ENCODE results near the gene SPO11.

SPO11 gene

GRCh38 chr20:57384953-57385761, 55.6 kb downstream of the SPO11 start:
- no peaks in the 10 kb centered on the region for H3K27me3 ChIP-seq (ENCODE audit: insufficient read depth, low read length)
- no peak overlapping the region for H2AFZ ChIP-seq (ENCODE audit: low read length, unreplicated experiment)
- no peaks in the 10 kb centered on the region for H3K4me1 ChIP-seq (ENCODE audit: control insufficient read depth, insufficient read depth, low read length, unreplicated experiment)
- H3K4me3 ChIP-seq (ENCODE audit: low read depth, low read length) = no peak overlapping the region
- H3K27ac ChIP-seq (ENCODE audit: low read depth, low read length) = no peak overlapping the region
- no peaks in the 10 kb centered on the region for H3K36me3 ChIP-seq (ENCODE audit: insufficient read depth, low read length)
- no peaks in the 10 kb centered on the region for H3K79me2 ChIP-seq (ENCODE audit: control insufficient read depth, insufficient read depth, low read length, unreplicated experiment)

- no peak overlapping the region for H3K4me3 ChIP-seq (ENCODE audit: low read depth, low read length)
- no peaks in the 10 kb centered on the region for H3K27me3 ChIP-seq (ENCODE audit: insufficient read depth, low read length)
- no peaks in the 10 kb centered on the region for H3K36me3 ChIP-seq (ENCODE audit: insufficient read depth, low read length)
- no peaks in the 10 kb centered on the region for H3K79me2 ChIP-seq (ENCODE audit: control insufficient read depth, insufficient read depth, low read length, unreplicated experiment)
- no peak overlapping the region for H2AFZ ChIP-seq (ENCODE audit: low read length, unreplicated experiment)
- no peak overlapping the region for H3K27ac ChIP-seq (ENCODE audit: low read depth, low read length)
- H3K4me1 ChIP-seq (ENCODE audit: control insufficient read depth, insufficient read depth, low read length, unreplicated experiment) = no peaks in the 10 kb centered on the region
These were observed 56.3 kb downstream of the SPO11 start for GRCh38 chr20:57385940-57386339.

- no peaks in the 10 kb centered on the region for H3K36me3 ChIP-seq (ENCODE audit: insufficient read depth, low read length)
- H2AFZ ChIP-seq (ENCODE audit: low read length, unreplicated experiment) = no peak overlapping the region
- no peaks in the 10 kb centered on the region for H3K27me3 ChIP-seq (ENCODE audit: insufficient read depth, low read length)
- H3K27ac ChIP-seq (ENCODE audit: low read depth, low read length) = no peak overlapping the region
- no peaks in the 10 kb centered on the region for H3K79me2 ChIP-seq (ENCODE audit: control insufficient read depth, insufficient read depth, low read length, unreplicated experiment)
- no peak overlapping the region for H3K4me3 ChIP-seq (ENCODE audit: low read depth, low read length)
- no peaks in the 10 kb centered on the region for H3K4me1 ChIP-seq (ENCODE audit: control insufficient read depth, insufficient read depth, low read length, unreplicated experiment)
These were observed 57.2 kb downstream of the SPO11 start for GRCh38 chr20:57386762-57387161.

GRCh38 chr20:57387463-57387862, 57.9 kb downstream of the SPO11 start:
- Histone ChIP-seq H3K27me3 (ENCODE audit: insufficient read depth, low read length) (no peaks in the 10 kb centered on the region), H3K27ac (ENCODE audit: low read depth, low read length) (no peak overlapping the region), H3K4me1 (ENCODE audit: control insufficient read depth, insufficient read depth, low read length, unreplicated experiment) (peaks cover 5% of the 10 kb centered on the region)

GRCh38 chr20:57387945-57388371, 58.4 kb downstream of the SPO11 start:
- no peaks in the 10 kb centered on the region for H3K36me3 ChIP-seq (ENCODE audit: insufficient read depth, low read length)
- H3K4me1 ChIP-seq (ENCODE audit: control insufficient read depth, insufficient read depth, low read length, unreplicated experiment) = peaks cover 6% of the 10 kb centered on the region
- peaks cover 8% of the 10 kb centered on the region for H3K79me2 ChIP-seq (ENCODE audit: control insufficient read depth, insufficient read depth, low read length, unreplicated experiment)
- no peaks in the 10 kb centered on the region for H3K27me3 ChIP-seq (ENCODE audit: insufficient read depth, low read length)
- no peak overlapping the region for H2AFZ ChIP-seq (ENCODE audit: low read length, unreplicated experiment)
- H3K27ac ChIP-seq (ENCODE audit: low read depth, low read length) = no peak overlapping the region
- H3K4me3 ChIP-seq (ENCODE audit: low read depth, low read length) = no peak overlapping the region

More at GRCh38 chr20:57387463-57387862, 57.9 kb downstream of the SPO11 start:
- Histone ChIP-seq H3K36me3 (ENCODE audit: insufficient read depth, low read length) (no peaks in the 10 kb centered on the region), H2AFZ (ENCODE audit: low read length, unreplicated experiment) (no peak overlapping the region), H3K79me2 (ENCODE audit: control insufficient read depth, insufficient read depth, low read length, unreplicated experiment) (peaks cover 3% of the 10 kb centered on the region), H3K4me3 (ENCODE audit: low read depth, low read length) (no peak overlapping the region)

- peak overlapping the region; percentile 72 for H3K4me3 ChIP-seq (ENCODE audit: low read depth, low read length)
- peaks cover 6% of the 10 kb centered on the region for H3K4me1 ChIP-seq (ENCODE audit: control insufficient read depth, insufficient read depth, low read length, unreplicated experiment)
- H3K27me3 ChIP-seq (ENCODE audit: insufficient read depth, low read length) = no peaks in the 10 kb centered on the region
- no peak overlapping the region for H3K27ac ChIP-seq (ENCODE audit: low read depth, low read length)
- H3K36me3 ChIP-seq (ENCODE audit: insufficient read depth, low read length) = no peaks in the 10 kb centered on the region
- peak overlapping the region; percentile 96 for H2AFZ ChIP-seq (ENCODE audit: low read length, unreplicated experiment)
- peaks cover 8% of the 10 kb centered on the region for H3K79me2 ChIP-seq (ENCODE audit: control insufficient read depth, insufficient read depth, low read length, unreplicated experiment)
These were observed 59.5 kb downstream of the SPO11 start for GRCh38 chr20:57388953-57389694.

- Histone ChIP-seq H3K79me2 (ENCODE audit: control insufficient read depth, insufficient read depth, low read length, unreplicated experiment) (peaks cover 8% of the 10 kb centered on the region), H3K27ac (ENCODE audit: low read depth, low read length) (no peak overlapping the region), H2AFZ (ENCODE audit: low read length, unreplicated experiment) (peak overlapping the region; percentile 96), H3K27me3 (ENCODE audit: insufficient read depth, low read length) (no peaks in the 10 kb centered on the region), H3K36me3 (ENCODE audit: insufficient read depth, low read length) (no peaks in the 10 kb centered on the region), H3K4me1 (ENCODE audit: control insufficient read depth, insufficient read depth, low read length, unreplicated experiment) (peaks cover 6% of the 10 kb centered on the region), H3K4me3 (ENCODE audit: low read depth, low read length) (peak overlapping the region; percentile 72)
These were observed 60.3 kb downstream of the SPO11 start for GRCh38 chr20:57389695-57390603.

- peaks cover 13% of the 10 kb centered on the region for H3K4me1 ChIP-seq (ENCODE audit: control insufficient read depth, insufficient read depth, low read length, unreplicated experiment)
- peaks cover 8% of the 10 kb centered on the region for H3K79me2 ChIP-seq (ENCODE audit: control insufficient read depth, insufficient read depth, low read length, unreplicated experiment)
- H3K27ac ChIP-seq (ENCODE audit: low read depth, low read length) = no peak within 1 kb of the TSS
- peak within 1 kb of the TSS; percentile 87 for H3K4me3 ChIP-seq (ENCODE audit: low read depth, low read length)
- no peaks in the 10 kb centered on the region for H3K27me3 ChIP-seq (ENCODE audit: insufficient read depth, low read length)
- peak within 1 kb of the TSS; percentile 94 for H2AFZ ChIP-seq (ENCODE audit: low read length, unreplicated experiment)
- no peaks in the 10 kb centered on the region for H3K36me3 ChIP-seq (ENCODE audit: insufficient read depth, low read length)
These were observed 61.2 kb downstream of the SPO11 start, which contains the start of gene RBM38 for GRCh38 chr20:57390604-57391438. Gene RBM38 (plus strand): TSS chr20:57391396. CDS start chr20:57391582, 186 bp downstream.

GRCh38 chr20:57391439-57392301, 62.1 kb downstream of the SPO11 start:
- Histone ChIP-seq H2AFZ (ENCODE audit: low read length, unreplicated experiment) (peak overlapping the region; percentile 24), H3K36me3 (ENCODE audit: insufficient read depth, low read length) (no peaks in the 10 kb centered on the region), H3K27me3 (ENCODE audit: insufficient read depth, low read length) (no peaks in the 10 kb centered on the region), H3K4me3 (ENCODE audit: low read depth, low read length) (peak overlapping the region; percentile 87), H3K79me2 (ENCODE audit: control insufficient read depth, insufficient read depth, low read length, unreplicated experiment) (peaks cover 8% of the 10 kb centered on the region), H3K27ac (ENCODE audit: low read depth, low read length) (no peak overlapping the region), H3K4me1 (ENCODE audit: control insufficient read depth, insufficient read depth, low read length, unreplicated experiment) (peaks cover 17% of the 10 kb centered on the region)

Data from ACC112 (cell line).